Mesothelial cell of epicardium (in vitro differentiated cells): ENCODE measurements around the gene HLA-DMB. TPM values are rescaled to one million over a fixed set of nuclear protein-coding genes. Genes with fewer than 3 reads are reported as not detected.

Experiments
- DNase-seq, 2 experiments: peaks; one replicate each; pipeline ENCODE4 v3.0.0; 2021; ENCODE audit warnings: low spot score in 2 of 2; ENCODE audit not compliant: unreplicated experiment in 2 of 2
- H3K27ac Mint-ChIP-seq: 2 replicates; pipeline ENCODE4 v1.8.0; 2021; ENCODE audit warnings: mixed read lengths
- H3K27me3 Mint-ChIP-seq: 2 replicates; pipeline ENCODE4 v1.8.0; 2021; ENCODE audit warnings: low read depth, mixed read lengths
- H3K36me3 Mint-ChIP-seq: 2 replicates; pipeline ENCODE4 v1.8.0; 2021; ENCODE audit warnings: mixed read lengths
- H3K4me1 Mint-ChIP-seq: 2 replicates; pipeline ENCODE4 v1.8.0; 2021; ENCODE audit warnings: mixed read lengths
- H3K4me3 Mint-ChIP-seq: 2 replicates; pipeline ENCODE4 v1.8.0; 2021; ENCODE audit warnings: mild to moderate bottlenecking, moderate library complexity, mixed read lengths
- H3K9me3 Mint-ChIP-seq: 2 replicates; pipeline ENCODE4 v1.8.0; 2021; ENCODE audit warnings: mixed read lengths
- total RNA-seq: library from RNA; stranded (reverse); gene quantifications from 3 replicates; pipeline ENCODE4 v1.2.1, GENCODE V29; 2021
- TF ChIP-seq, protein P1 (sequence below): fragments of 200-600 bp; sonication (generic); IDR thresholded peaks from one replicate; pipeline ENCODE4 v1.5.0; 2021; ENCODE audit warnings: antibody characterized with exemption; ENCODE audit not compliant: unreplicated experiment

Gene HLA-DMB
- total RNA-seq, 1 donor from 2014 or later, result not detected

DNA sequence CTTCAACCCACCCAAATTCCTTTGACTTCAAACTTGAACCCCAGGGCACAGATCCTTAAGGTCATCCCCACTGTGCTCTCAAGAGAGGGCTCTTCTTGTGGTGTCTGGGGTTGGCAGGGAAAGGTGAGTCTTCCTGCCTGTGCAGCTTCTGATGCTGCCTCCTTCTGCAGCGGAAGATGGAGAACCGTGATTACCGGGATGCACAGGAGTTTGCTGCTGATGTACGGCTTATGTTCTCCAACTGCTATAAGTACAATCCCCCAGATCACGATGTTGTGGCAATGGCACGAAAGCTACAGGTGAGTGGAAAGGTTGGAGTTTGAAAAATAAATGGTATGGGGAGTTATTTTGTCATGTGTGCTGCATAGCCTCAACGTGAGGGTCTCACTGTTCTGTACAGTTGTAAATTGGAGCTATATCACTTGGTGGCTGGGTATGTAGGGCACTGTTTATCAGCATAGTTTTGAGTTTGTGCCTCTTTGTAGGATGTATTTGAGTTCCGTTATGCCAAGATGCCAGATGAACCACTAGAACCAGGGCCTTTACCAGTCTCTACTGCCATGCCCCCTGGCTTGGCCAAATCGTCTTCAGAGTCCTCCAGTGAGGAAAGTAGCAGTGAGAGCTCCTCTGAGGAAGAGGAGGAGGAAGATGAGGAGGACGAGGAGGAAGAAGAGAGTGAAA, 36.6 kb upstream of the HLA-DMB start:
- Mint-ChIP-seq H3K27me3 (no peaks in the 10 kb centered on the region), H3K4me3 (no peak overlapping the region), H3K36me3 (peaks cover 66% of the 10 kb centered on the region), H3K9me3 (no peaks in the 10 kb centered on the region), H3K27ac (no peak overlapping the region), H3K4me1 (peaks cover 32% of the 10 kb centered on the region)
- TF ChIP-seq, protein P1, sequence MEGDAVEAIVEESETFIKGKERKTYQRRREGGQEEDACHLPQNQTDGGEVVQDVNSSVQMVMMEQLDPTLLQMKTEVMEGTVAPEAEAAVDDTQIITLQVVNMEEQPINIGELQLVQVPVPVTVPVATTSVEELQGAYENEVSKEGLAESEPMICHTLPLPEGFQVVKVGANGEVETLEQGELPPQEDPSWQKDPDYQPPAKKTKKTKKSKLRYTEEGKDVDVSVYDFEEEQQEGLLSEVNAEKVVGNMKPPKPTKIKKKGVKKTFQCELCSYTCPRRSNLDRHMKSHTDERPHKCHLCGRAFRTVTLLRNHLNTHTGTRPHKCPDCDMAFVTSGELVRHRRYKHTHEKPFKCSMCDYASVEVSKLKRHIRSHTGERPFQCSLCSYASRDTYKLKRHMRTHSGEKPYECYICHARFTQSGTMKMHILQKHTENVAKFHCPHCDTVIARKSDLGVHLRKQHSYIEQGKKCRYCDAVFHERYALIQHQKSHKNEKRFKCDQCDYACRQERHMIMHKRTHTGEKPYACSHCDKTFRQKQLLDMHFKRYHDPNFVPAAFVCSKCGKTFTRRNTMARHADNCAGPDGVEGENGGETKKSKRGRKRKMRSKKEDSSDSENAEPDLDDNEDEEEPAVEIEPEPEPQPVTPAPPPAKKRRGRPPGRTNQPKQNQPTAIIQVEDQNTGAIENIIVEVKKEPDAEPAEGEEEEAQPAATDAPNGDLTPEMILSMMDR, result no peak
- DNase-seq, result no peak

DNA sequence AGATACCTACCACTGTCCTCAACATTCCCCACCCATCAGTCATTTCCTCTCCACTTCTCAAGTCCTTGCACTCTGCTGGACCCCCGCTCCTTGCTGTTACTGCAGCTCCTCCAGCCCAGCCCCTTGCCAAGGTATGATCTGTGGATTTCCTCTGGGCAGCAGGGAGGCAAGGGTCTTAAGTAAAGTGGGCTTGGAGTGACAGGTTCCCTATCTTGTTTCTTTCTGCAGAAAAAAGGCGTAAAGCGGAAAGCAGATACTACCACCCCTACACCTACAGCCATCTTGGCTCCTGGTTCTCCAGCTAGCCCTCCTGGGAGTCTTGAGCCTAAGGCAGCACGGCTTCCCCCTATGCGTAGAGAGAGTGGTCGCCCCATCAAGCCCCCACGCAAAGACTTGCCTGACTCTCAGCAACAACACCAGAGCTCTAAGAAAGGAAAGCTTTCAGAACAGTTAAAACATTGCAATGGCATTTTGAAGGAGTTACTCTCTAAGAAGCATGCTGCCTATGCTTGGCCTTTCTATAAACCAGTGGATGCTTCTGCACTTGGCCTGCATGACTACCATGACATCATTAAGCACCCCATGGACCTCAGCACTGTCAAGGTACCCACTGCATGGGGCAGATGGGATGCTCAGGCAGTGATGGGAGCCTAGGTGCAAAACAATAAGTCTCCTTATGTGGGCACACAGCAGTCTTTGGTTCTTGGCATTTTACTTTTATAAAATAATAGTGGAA, 35.7 kb upstream of the HLA-DMB start:
- DNase-seq, result no peak
- Mint-ChIP-seq H3K9me3 (no peaks in the 10 kb centered on the region), H3K27ac (peak overlapping the region; percentile 20), H3K4me1 (peaks cover 32% of the 10 kb centered on the region), H3K4me3 (peak overlapping the region; percentile 3), H3K27me3 (no peaks in the 10 kb centered on the region), H3K36me3 (peaks cover 66% of the 10 kb centered on the region)
- TF ChIP-seq, protein P1, result no peak

DNA sequence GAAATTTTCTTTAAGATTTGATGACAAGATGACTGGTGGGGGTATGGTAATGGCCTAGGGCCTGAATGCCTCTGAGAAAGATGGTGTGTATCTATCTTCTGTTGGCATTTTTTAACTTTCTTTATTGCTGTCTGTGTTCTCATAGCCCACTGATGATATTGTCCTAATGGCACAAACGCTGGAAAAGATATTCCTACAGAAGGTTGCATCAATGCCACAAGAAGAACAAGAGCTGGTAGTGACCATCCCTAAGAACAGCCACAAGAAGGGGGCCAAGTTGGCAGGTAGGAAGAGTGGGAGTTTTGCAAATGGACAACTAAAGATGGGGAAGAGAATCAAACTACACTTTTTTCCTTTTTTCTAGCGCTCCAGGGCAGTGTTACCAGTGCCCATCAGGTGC, 35.1 kb upstream of the HLA-DMB start:
- TF ChIP-seq, protein P1, result no peak
- Mint-ChIP-seq H3K27ac (peak overlapping the region; percentile 37), H3K27me3 (no peaks in the 10 kb centered on the region), H3K4me1 (peaks cover 35% of the 10 kb centered on the region), H3K4me3 (peak overlapping the region; percentile 91), H3K36me3 (peaks cover 64% of the 10 kb centered on the region), H3K9me3 (no peaks in the 10 kb centered on the region)
- no peak for DNase-seq

DNA sequence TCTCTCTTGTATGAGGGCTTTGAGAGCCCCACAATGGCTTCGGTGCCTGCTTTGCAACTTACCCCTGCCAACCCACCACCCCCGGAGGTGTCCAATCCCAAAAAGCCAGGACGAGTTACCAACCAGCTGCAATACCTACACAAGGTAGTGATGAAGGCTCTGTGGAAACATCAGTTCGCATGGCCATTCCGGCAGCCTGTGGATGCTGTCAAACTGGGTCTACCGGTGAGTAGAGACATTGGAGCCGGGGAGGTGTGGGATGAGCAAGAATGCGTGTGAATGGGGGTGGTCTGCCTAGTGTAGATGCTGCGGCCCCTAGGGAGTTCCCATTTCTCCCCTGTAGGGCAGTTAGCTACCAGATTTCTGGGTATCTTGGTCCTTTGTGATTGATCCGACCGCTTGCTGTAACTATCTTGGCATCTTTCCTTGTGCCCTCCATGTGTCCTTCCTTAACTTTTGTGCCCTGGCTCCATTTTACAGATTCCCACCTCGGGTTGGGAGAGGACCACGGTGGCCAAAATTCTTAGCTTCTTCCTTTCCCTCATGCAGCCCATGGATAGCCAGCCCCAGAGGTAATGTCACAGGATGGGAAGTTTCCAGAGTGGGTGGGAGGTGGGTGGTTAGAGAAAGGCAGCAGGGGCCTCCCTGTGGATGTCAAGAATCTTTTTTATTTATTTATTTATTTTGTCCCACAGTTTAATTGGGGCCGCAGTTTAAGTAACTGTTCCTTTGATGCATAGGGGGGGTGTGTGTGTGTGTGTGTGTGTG, 33.9 kb upstream of the HLA-DMB start:
- TF ChIP-seq, protein P1, result no peak
- H3K27ac Mint-ChIP-seq, result peak overlapping the region; percentile 100
- DNase-seq, result no peak
- no peaks in the 10 kb centered on the region for H3K27me3 Mint-ChIP-seq
- peak overlapping the region; percentile 91 for H3K4me3 Mint-ChIP-seq
- H3K4me1 Mint-ChIP-seq, result peaks cover 36% of the 10 kb centered on the region
- peaks cover 52% of the 10 kb centered on the region for H3K36me3 Mint-ChIP-seq
- H3K9me3 Mint-ChIP-seq, result no peaks in the 10 kb centered on the region

DNA sequence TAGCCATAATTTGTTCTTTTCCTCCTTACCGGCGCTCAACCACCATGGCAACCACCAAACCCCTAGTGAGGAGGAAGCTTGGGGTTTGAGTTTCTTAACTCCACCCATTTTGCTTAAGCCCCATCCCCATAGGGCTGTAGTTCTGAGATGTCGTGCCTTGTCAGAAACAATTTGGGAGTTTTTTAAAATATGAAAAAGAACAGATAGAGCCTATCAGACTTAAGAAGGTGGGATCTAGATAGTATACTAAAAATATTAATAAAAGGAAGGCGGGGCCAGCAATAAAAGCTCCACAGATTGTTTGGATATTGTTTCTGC, 33.1 kb upstream of the HLA-DMB start:
- Mint-ChIP-seq H3K4me1 (peaks cover 40% of the 10 kb centered on the region), H3K9me3 (no peaks in the 10 kb centered on the region), H3K4me3 (peak overlapping the region; percentile 91), H3K36me3 (peaks cover 50% of the 10 kb centered on the region), H3K27me3 (no peaks in the 10 kb centered on the region), H3K27ac (peak overlapping the region; percentile 100)
- no peak for DNase-seq
- TF ChIP-seq, protein P1, result no peak
